B cell (primary cell): ENCODE results near the gene ADGRV1. TPM values are rescaled to one million over a fixed set of nuclear protein-coding genes. Genes with fewer than 3 reads are reported as not detected.

Experiments used
- ATAC-seq: fragments of 200-7000 bp; cut with Tn5 transposase; one replicate; pipeline ENCODE4 v1.10.0; 2021; ENCODE audit warnings: low read depth, mild to moderate bottlenecking, moderate number of reproducible peaks, moderate library complexity
- CTCF ChIA-PET: fragments of 350-600 bp; sonication (Branson Sonifier 250); formaldehyde crosslinking; loops from one replicate; lab custom pipeline; 2021; ENCODE audit warnings: antibody characterized with exemption, inconsistent platforms; lab: Charles Lee
- POLR2A ChIA-PET: fragments of 350-600 bp; sonication (Branson Sonifier 250); formaldehyde crosslinking; loops from one replicate; lab custom pipeline; 2021; ENCODE audit warnings: antibody characterized with exemption; lab: Charles Lee
- DNase-seq: peaks from one replicate; pipeline ENCODE4 v3.0.0; 2013
- H2AFZ ChIP-seq: 2 replicates; pipeline ENCODE4 v1.6.1; 2012; ENCODE audit warnings: mild to moderate bottlenecking, low read depth, low read length; ENCODE audit not compliant: insufficient read depth, poor library complexity, severe bottlenecking
- H3K27ac ChIP-seq, 2 donors: 1 replicate in 1 of 2; 2 replicates in 1 of 2; pipeline ENCODE4 v1.5.1; 2012 to 2013; ENCODE audit warnings: low read length in 2 of 2, mild to moderate bottlenecking in 2 of 2, moderate library complexity in 1 of 2
- H3K27me3 ChIP-seq, 4 experiments: fragments of 200-600 bp in 1 of 4; sonication (generic) in 1 of 4; replicated peaks in 1 of 4; 1 replicate in 2 of 4; 2 replicates in 2 of 4; pipeline versions ENCODE4 v1.6.1 to v1.7.0; 2013 to 2016; ENCODE audit warnings: low read length in 3 of 4, mild to moderate bottlenecking in 2 of 4, mixed read lengths in 1 of 4, moderate library complexity in 1 of 4; ENCODE audit not compliant: insufficient read depth in 4 of 4, control insufficient read depth in 3 of 4; ENCODE audit errors: control extremely low read depth in 1 of 4
- H3K36me3 ChIP-seq, 2 experiments: replicated peaks in 1 of 2; 1 replicate in 1 of 2; 2 replicates in 1 of 2; pipeline versions ENCODE4 v1.6.1 to v1.7.1; 2013; ENCODE audit warnings: low read length in 1 of 2; ENCODE audit not compliant: insufficient read depth in 2 of 2, control insufficient read depth in 1 of 2; ENCODE audit errors: control extremely low read depth in 1 of 2, extremely low read depth in 1 of 2
- H3K4me1 ChIP-seq, 2 donors: fragments of 200-600 bp in 1 of 2; sonication (generic) in 1 of 2; 1 replicate in 1 of 2; 2 replicates in 1 of 2; pipeline versions ENCODE4 v1.5.1 to v1.6.1; 2013 to 2017; ENCODE audit warnings: low read length in 2 of 2; ENCODE audit not compliant: control insufficient read depth in 2 of 2, insufficient read depth in 2 of 2
- H3K4me2 ChIP-seq: replicated peaks from 2 replicates; pipeline ENCODE3; 2012; ENCODE audit warnings: mild to moderate bottlenecking, low read depth, low read length; ENCODE audit not compliant: poor library complexity, severe bottlenecking
- H3K4me3 ChIP-seq, 5 experiments: fragments of 200-600 bp in 1 of 5; sonication (generic) in 1 of 5; 1 replicate in 3 of 5; 2 replicates in 2 of 5; pipeline versions ENCODE4 v1.5.1 to v1.7.0; 2011 to 2016; ENCODE audit warnings: low read length in 4 of 5, mild to moderate bottlenecking in 4 of 5, low read depth in 2 of 5, control low read depth in 1 of 5, moderate library complexity in 1 of 5; ENCODE audit not compliant: insufficient read depth in 1 of 5; ENCODE audit errors: control extremely low read depth in 1 of 5, extremely low read depth in 1 of 5
- H3K79me2 ChIP-seq: fragments of 200-600 bp; sonication (generic); one replicate; pipeline ENCODE4 v1.6.0; 2016; ENCODE audit warnings: low read length; ENCODE audit not compliant: control insufficient read depth, insufficient read depth
- H3K9ac ChIP-seq: fragments of 200-600 bp; sonication (generic); 2 replicates; pipeline ENCODE4 v1.6.1; 2017; ENCODE audit warnings: mild to moderate bottlenecking, low read length, moderate library complexity
- H3K9me3 ChIP-seq, 3 donors: one replicate each; pipeline versions ENCODE4 v1.6.1 to v1.7.1; 2013; ENCODE audit warnings: low read length in 2 of 3; ENCODE audit not compliant: control insufficient read depth in 2 of 3, insufficient read depth in 1 of 3; ENCODE audit errors: control extremely low read depth in 1 of 3
- H4K20me1 ChIP-seq: 2 replicates; pipeline ENCODE4 v1.6.0; 2012; ENCODE audit warnings: mild to moderate bottlenecking, low read length; ENCODE audit not compliant: insufficient read depth, control insufficient read depth, poor library complexity, severe bottlenecking
- H3K27ac Mint-ChIP-seq: one replicate; pipeline ENCODE4 v1.8.0; 2021; ENCODE audit warnings: mixed read lengths
- H3K27me3 Mint-ChIP-seq: one replicate; pipeline ENCODE4 v1.8.0; 2021; ENCODE audit warnings: mixed read lengths
- H3K4me1 Mint-ChIP-seq: one replicate; pipeline ENCODE4 v1.8.0; 2021; ENCODE audit warnings: mixed read lengths
- H3K4me3 Mint-ChIP-seq: one replicate; pipeline ENCODE4 v1.8.0; 2021; ENCODE audit warnings: mixed read lengths
- H3K9me3 Mint-ChIP-seq: one replicate; pipeline ENCODE4 v1.8.0; 2022; ENCODE audit warnings: mixed read lengths; ENCODE audit not compliant: insufficient read depth
- CTCF ChIP-seq: fragments of 200-600 bp; IDR thresholded peaks from one replicate; pipeline ENCODE4 v1.8.0; 2022; ENCODE audit warnings: antibody characterized with exemption, mild to moderate bottlenecking
- EZH2 ChIP-seq: IDR thresholded peaks from 2 replicates; pipeline ENCODE4 v1.6.1; 2012; ENCODE audit warnings: borderline replicate concordance, low read depth, mild to moderate bottlenecking, moderate library complexity, low read length; ENCODE audit not compliant: insufficient read depth, poor library complexity, severe bottlenecking
- WGBS: methylation state at CpG from one replicate; pipeline ENCODE4 v1.1.5; 2013; ENCODE audit warnings: missing lambda C conversion rate; ENCODE audit not compliant: insufficient coverage; 5-methylcytosine and 5-hydroxymethylcytosine counted together
- intact Hi-C: fragments of 100-400 bp; cut with micrococcal nuclease; formaldehyde crosslinking; loops from one replicate; pipeline ENCODE4 v1.10.0; 2022
- polyA plus RNA-seq: library from polyadenylated mRNA; depleted of rRNA; stranded (reverse); fragments of >200 nt; gene quantifications from 2 replicates; pipeline ENCODE4 v1.2.3, GENCODE V29; 2012
- total RNA-seq, 2 donors: library from RNA; stranded (reverse); fragments of 120-200 nt in 1 of 2; gene quantifications; 1 replicate in 1 of 2; 2 replicates in 1 of 2; pipeline versions ENCODE4 v1.2.3 to v1.2.4, GENCODE V29; 2013 to 2022

Gene ADGRV1
- total and polyA plus RNA-seq, 2 donors (not counting 1 experiment from before 2014, with no cell fraction given), result 0.07 TPM; not detected in 1

- no peak for DNase-seq
- Mint-ChIP-seq H3K4me3 (no peak overlapping the region), H3K4me1 (peaks cover 15% of the 10 kb centered on the region), H3K27ac (no peak overlapping the region), H3K27me3 (peaks cover 45% of the 10 kb centered on the region), H3K9me3 (no peaks in the 10 kb centered on the region)
- no peak overlapping the region for H3K9ac ChIP-seq
- intact Hi-C loops, result no loop called here
- H3K79me2 ChIP-seq, result no peaks in the 10 kb centered on the region
- H3K4me3 ChIP-seq, result no peak overlapping the region
- H4K20me1 ChIP-seq, result no peaks in the 10 kb centered on the region
- no peak overlapping the region for H2AFZ ChIP-seq
- peaks cover 0 to 56% (median 31%) of the 10 kb centered on the region in 4 experiments for H3K27me3 ChIP-seq
- WGBS, result no CpG with 5 or more reads among the region's 1 CpG
- H3K36me3 ChIP-seq, result no peaks in the 10 kb centered on the region
- peaks cover 11 to 14% of the 10 kb centered on the region in 2 donors for H3K4me1 ChIP-seq
- TF ChIP-seq CTCF, result no peak
- TF ChIP-seq EZH2, result no peak
- peaks cover 0 to 7% (median 2%) of the 10 kb centered on the region in 3 donors for H3K9me3 ChIP-seq
- POLR2A ChIA-PET, result no interaction called here
- H3K27ac ChIP-seq, result no peak overlapping the region
- H3K4me2 ChIP-seq, result no peak overlapping the region
- CTCF ChIA-PET, result interaction anchor here (1.1 kb wide), 1 partner anchor 10 kb away, joined by 3 read pairs; no protein-coding TSS in a partner anchor
- ATAC-seq, result no peak
These were observed 3.2 kb downstream of the ADGRV1 start for GRCh38 chr5:90561766-90562165.

GRCh38 chr5:90562341-90562740, 3.7 kb downstream of the ADGRV1 start:
- H3K4me1 Mint-ChIP-seq, result peaks cover 15% of the 10 kb centered on the region
- H3K9ac ChIP-seq, result no peak overlapping the region
- H3K9me3 Mint-ChIP-seq, result no peaks in the 10 kb centered on the region
- H3K9me3 ChIP-seq, result peaks cover 0 to 7% (median 1%) of the 10 kb centered on the region in 3 donors
- peaks cover 11 to 14% of the 10 kb centered on the region in 2 donors for H3K4me1 ChIP-seq
- H3K4me3 ChIP-seq, result no peak overlapping the region
- H3K27me3 Mint-ChIP-seq, result peaks cover 46% of the 10 kb centered on the region
- no peak for TF ChIP-seq EZH2
- no peak for TF ChIP-seq CTCF
- H3K36me3 ChIP-seq, result no peaks in the 10 kb centered on the region
- H3K27ac Mint-ChIP-seq, result no peak overlapping the region
- 91% methylated on average over 3 of the region's 5 CpGs for WGBS
- H2AFZ ChIP-seq, result no peak overlapping the region
- H4K20me1 ChIP-seq, result no peaks in the 10 kb centered on the region
- no peak for DNase-seq
- CTCF ChIA-PET, result interaction anchor here (1.1 kb wide), 1 partner anchor 10 kb away, joined by 3 read pairs; no protein-coding TSS in a partner anchor
- intact Hi-C loops, result no loop called here
- peaks cover 0 to 58% (median 30%) of the 10 kb centered on the region in 4 experiments for H3K27me3 ChIP-seq
- POLR2A ChIA-PET, result no interaction called here
- H3K79me2 ChIP-seq, result no peaks in the 10 kb centered on the region
- ATAC-seq, result no peak
- H3K27ac ChIP-seq, result no peak overlapping the region
- H3K4me2 ChIP-seq, result no peak overlapping the region
- H3K4me3 Mint-ChIP-seq, result no peak overlapping the region
